ENCODE measurements around the gene CCSER2.

Gene CCSER2

GRCh38 chr10:84565881-84566582 lies 237.6 kb downstream of the CCSER2 start:
- no peak for DNase-seq (ENCODE audit: low read depth)
- TF ChIP-seq CTCF (IDR thresholded peaks at IDR 0.05; ENCODE audit: low read depth, low read length) (no peak), MYC (IDR thresholded peaks at IDR 0.05; ENCODE audit: low read depth, low read length) (no peak)
- no peak overlapping the region for H3K4me3 ChIP-seq (ENCODE audit: low read depth, low read length)

GRCh38 chr10:84567133-84567532 lies 238.7 kb downstream of the CCSER2 start:
- TF ChIP-seq MYC (IDR thresholded peaks at IDR 0.05; ENCODE audit: low read depth, low read length) (no peak), MAX (IDR thresholded peaks at IDR 0.05; ENCODE audit: low read depth, low read length) (no peak), CTCF (IDR thresholded peaks at IDR 0.05; ENCODE audit: low read depth, low read length) (no peak)

More at GRCh38 chr10:84567133-84567532, 238.7 kb downstream of the CCSER2 start:
- H3K4me3 ChIP-seq (ENCODE audit: low read depth, low read length): no peak overlapping the region
- no peak for DNase-seq (ENCODE audit: low read depth)

Data from NB4 (cell line).